ENCODE measurements around the gene SRPK2.

DNA sequence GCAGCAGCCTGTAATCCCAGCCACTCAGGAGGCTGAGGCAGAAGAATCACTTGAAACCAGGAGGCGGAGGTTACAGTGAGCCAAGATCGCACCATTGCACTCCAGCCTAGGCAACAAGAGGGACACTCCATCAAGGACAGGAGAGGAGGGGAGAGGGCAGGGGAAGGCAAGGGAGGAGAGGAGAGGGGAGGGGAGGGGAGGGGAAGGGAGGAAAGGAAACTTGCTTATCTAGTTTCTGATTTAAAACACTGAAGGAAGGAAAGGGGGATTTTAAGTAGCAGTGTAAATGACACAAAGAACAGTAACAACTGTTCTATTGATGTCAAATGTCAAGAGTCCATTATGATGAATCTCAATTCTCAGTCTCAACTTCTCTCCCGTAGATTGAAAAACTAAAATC, 43.7 kb downstream of the SRPK2 start:
- TF ChIP-seq, protein P1, sequence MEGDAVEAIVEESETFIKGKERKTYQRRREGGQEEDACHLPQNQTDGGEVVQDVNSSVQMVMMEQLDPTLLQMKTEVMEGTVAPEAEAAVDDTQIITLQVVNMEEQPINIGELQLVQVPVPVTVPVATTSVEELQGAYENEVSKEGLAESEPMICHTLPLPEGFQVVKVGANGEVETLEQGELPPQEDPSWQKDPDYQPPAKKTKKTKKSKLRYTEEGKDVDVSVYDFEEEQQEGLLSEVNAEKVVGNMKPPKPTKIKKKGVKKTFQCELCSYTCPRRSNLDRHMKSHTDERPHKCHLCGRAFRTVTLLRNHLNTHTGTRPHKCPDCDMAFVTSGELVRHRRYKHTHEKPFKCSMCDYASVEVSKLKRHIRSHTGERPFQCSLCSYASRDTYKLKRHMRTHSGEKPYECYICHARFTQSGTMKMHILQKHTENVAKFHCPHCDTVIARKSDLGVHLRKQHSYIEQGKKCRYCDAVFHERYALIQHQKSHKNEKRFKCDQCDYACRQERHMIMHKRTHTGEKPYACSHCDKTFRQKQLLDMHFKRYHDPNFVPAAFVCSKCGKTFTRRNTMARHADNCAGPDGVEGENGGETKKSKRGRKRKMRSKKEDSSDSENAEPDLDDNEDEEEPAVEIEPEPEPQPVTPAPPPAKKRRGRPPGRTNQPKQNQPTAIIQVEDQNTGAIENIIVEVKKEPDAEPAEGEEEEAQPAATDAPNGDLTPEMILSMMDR (tag by site-specific recombination; IDR thresholded peaks at IDR 0.05) = no peak
- TF ChIP-seq ZBTB8A (tag by site-specific recombination; IDR thresholded peaks at IDR 0.05) (no peak), TRIM28 (IDR thresholded peaks at IDR 0.05; ENCODE audit: borderline replicate concordance, low read length) (no peak), ZNF530 (tag by site-specific recombination; IDR thresholded peaks at IDR 0.05; ENCODE audit: low read depth) (no peak), ZNF585B (tag by site-specific recombination; IDR thresholded peaks at IDR 0.05) (no peak), ZNF654 (tag by site-specific recombination; IDR thresholded peaks at IDR 0.05; ENCODE audit: low read depth) (no peak), ZNF792 (tag by site-specific recombination; IDR thresholded peaks at IDR 0.05) (no peak), ZSCAN30 (tag by site-specific recombination; IDR thresholded peaks at IDR 0.05) (no peak), ZNF558 (tag by site-specific recombination; IDR thresholded peaks at IDR 0.05) (no peak), ZSCAN4 (tag by site-specific recombination; IDR thresholded peaks at IDR 0.05) (no peak), ZEB2 (tag by site-specific recombination; IDR thresholded peaks at IDR 0.05) (no peak), ZNF266 (tag by site-specific recombination; IDR thresholded peaks at IDR 0.05; ENCODE audit: low read depth) (no peak)
- TF ChIP-seq, protein P2, sequence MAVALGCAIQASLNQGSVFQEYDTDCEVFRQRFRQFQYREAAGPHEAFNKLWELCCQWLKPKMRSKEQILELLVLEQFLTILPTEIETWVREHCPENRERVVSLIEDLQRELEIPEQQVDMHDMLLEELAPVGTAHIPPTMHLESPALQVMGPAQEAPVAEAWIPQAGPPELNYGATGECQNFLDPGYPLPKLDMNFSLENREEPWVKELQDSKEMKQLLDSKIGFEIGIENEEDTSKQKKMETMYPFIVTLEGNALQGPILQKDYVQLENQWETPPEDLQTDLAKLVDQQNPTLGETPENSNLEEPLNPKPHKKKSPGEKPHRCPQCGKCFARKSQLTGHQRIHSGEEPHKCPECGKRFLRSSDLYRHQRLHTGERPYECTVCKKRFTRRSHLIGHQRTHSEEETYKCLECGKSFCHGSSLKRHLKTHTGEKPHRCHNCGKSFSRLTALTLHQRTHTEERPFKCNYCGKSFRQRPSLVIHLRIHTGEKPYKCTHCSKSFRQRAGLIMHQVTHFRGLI (tag by site-specific recombination; IDR thresholded peaks at IDR 0.05) = no peak
- TF ChIP-seq, protein P3, sequence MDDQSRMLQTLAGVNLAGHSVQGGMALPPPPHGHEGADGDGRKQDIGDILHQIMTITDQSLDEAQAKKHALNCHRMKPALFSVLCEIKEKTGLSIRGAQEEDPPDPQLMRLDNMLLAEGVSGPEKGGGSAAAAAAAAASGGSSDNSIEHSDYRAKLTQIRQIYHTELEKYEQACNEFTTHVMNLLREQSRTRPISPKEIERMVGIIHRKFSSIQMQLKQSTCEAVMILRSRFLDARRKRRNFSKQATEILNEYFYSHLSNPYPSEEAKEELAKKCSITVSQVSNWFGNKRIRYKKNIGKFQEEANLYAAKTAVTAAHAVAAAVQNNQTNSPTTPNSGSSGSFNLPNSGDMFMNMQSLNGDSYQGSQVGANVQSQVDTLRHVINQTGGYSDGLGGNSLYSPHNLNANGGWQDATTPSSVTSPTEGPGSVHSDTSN (CRISPR knock-in tag; IDR thresholded peaks at IDR 0.05) = no peak

Measured in HEK293 (cell line).